NB4 (cell line): ENCODE measurements around the gene MICU1.

Experiments used
- CTCF ChIP-seq: IDR thresholded peaks from one replicate; pipeline ENCODE4 v1.5.1; 2012; ENCODE audit warnings: low read depth, low read length
- MAX ChIP-seq: IDR thresholded peaks from 2 replicates; pipeline ENCODE4 v1.6.1; 2011; ENCODE audit warnings: low read depth, low read length
- MYC ChIP-seq: IDR thresholded peaks from 2 replicates; pipeline ENCODE4 v1.6.1; 2011; ENCODE audit warnings: low read depth, low read length
- POLR2A ChIP-seq: IDR thresholded peaks from 2 replicates; pipeline ENCODE4 v1.6.1; 2011; ENCODE audit warnings: mild to moderate bottlenecking; ENCODE audit not compliant: insufficient read length; ENCODE audit errors: extremely low read depth

- no peak for TF ChIP-seq CTCF
- TF ChIP-seq POLR2A: no peak
- no peak for TF ChIP-seq MAX
- no peak for TF ChIP-seq MYC
These were observed 20.8 kb downstream of the MICU1 start for GRCh38 chr10:72605122-72605521.
